Panc1 (cell line): Measurements from ENCODE around the gene KRTAP10-9. TPM values are rescaled to one million over a fixed set of nuclear protein-coding genes. Genes with fewer than 3 reads are reported as not detected.
A peak's percentile ranks its signal among the peaks of the same experiment; 100 is the strongest.
"Not testable (repeated sequence)": the region's sequence is repeated elsewhere in the genome, so short reads cannot be mapped to it uniquely, and the experiment has no call there.

ENCODE experiments used
- ATAC-seq: fragments of 200-7000 bp; cut with Tn5 transposase; 2 replicates; pipeline ENCODE4 v1.9.1; 2020; ENCODE audit warnings: mild to moderate bottlenecking, moderate library complexity
- BruUV-seq: library from RNA; stranded (reverse); fragments of 400-500 nt; replicated peaks from 2 replicates; lab custom pipeline; 2021; lab: Mats Ljungman, UMichigan
- CTCF ChIA-PET: fragments of 300-600 bp; sonication (Branson Sonifier 250); formaldehyde crosslinking; loops from one replicate; lab custom pipeline; 2022; ENCODE audit warnings: antibody characterized with exemption; lab: Charles Lee
- POLR2A ChIA-PET: fragments of 300-600 bp; sonication (Branson Sonifier 250); formaldehyde crosslinking; loops from one replicate; lab custom pipeline; 2022; ENCODE audit warnings: antibody characterized with exemption; lab: Charles Lee
- DNase-seq: peaks from one replicate; pipeline ENCODE4 v3.0.0-alpha.2; 2010; ENCODE audit warnings: low read depth, low spot score
- H3K27ac ChIP-seq: 2 replicates; pipeline ENCODE4 v1.5.1; 2011; ENCODE audit warnings: mild to moderate bottlenecking, low read length, inconsistent platforms
- H3K27me3 ChIP-seq: fragments of 200-500 bp; sonication (Bioruptor generic); 2 replicates; pipeline ENCODE4 v1.6.0; 2014; ENCODE audit warnings: low read length, inconsistent platforms; ENCODE audit not compliant: control insufficient read depth, insufficient read depth
- H3K36me3 ChIP-seq: fragments of 200-500 bp; sonication (Bioruptor generic); 2 replicates; pipeline ENCODE4 v1.5.1; 2014; ENCODE audit warnings: inconsistent platforms, mild to moderate bottlenecking, low read length, moderate library complexity; ENCODE audit not compliant: control insufficient read depth, insufficient read depth
- H3K4me1 ChIP-seq: 2 replicates; pipeline ENCODE4 v1.5.1; 2011; ENCODE audit warnings: inconsistent platforms, mild to moderate bottlenecking, low read length, moderate library complexity; ENCODE audit not compliant: control insufficient read depth, insufficient read depth
- H3K4me3 ChIP-seq, 2 experiments: 2 replicates each; pipeline ENCODE4 v1.5.1; 2011 to 2012; ENCODE audit warnings: low read depth in 2 of 2, low read length in 2 of 2, mild to moderate bottlenecking in 2 of 2, inconsistent platforms in 1 of 2, moderate library complexity in 1 of 2
- H3K9me3 ChIP-seq: fragments of 200-500 bp; sonication (Bioruptor generic); 2 replicates; pipeline ENCODE4 v1.5.1; 2014; ENCODE audit warnings: low read depth, mild to moderate bottlenecking, inconsistent platforms, low read length, moderate library complexity; ENCODE audit not compliant: control insufficient read depth, insufficient read depth
- POLR2AphosphoS5 ChIP-seq: IDR thresholded peaks from 2 replicates; pipeline ENCODE4 v1.6.1; 2012; ENCODE audit warnings: mild to moderate bottlenecking, low read depth, low read length, moderate library complexity
- SIN3A ChIP-seq: IDR thresholded peaks from 2 replicates; pipeline ENCODE4 v1.6.1; 2012; ENCODE audit warnings: low read depth, mild to moderate bottlenecking, low read length, moderate library complexity, borderline replicate concordance; ENCODE audit not compliant: insufficient read depth
- TCF7L2 ChIP-seq: IDR thresholded peaks from 2 replicates; pipeline ENCODE4 v1.6.1; 2011; ENCODE audit warnings: mild to moderate bottlenecking, low read depth, low read length, inconsistent platforms
- in situ Hi-C: cut with HindIII; loops from 2 replicates; pipeline ENCODE4 v1.10.0; 2016; ENCODE audit warnings: low sequenced_read_pairs, low pct_unique_long_range_greater_than_20kb
- intact Hi-C: fragments of 100-400 bp; cut with micrococcal nuclease; formaldehyde crosslinking; loops from one replicate; pipeline ENCODE4 v1.10.0; 2022; ENCODE audit not compliant: unreplicated experiment
- total RNA-seq: library from RNA; stranded (reverse); gene quantifications from one replicate; pipeline ENCODE4 v1.2.1, GENCODE V29; 2021; ENCODE audit not compliant: unreplicated experiment
- TF ChIP-seq, protein P1 (sequence below), 2 experiments: IDR thresholded peaks; 2 replicates each; pipeline ENCODE4 v1.6.1; 2011 to 2012; ENCODE audit warnings: low read depth in 2 of 2, control low read depth in 1 of 2, low read length in 1 of 2, mild to moderate bottlenecking in 1 of 2, moderate library complexity in 1 of 2; ENCODE audit not compliant: insufficient read depth in 1 of 2
- TF ChIP-seq, protein P2 (sequence below): fragments of 450-650 bp; IDR thresholded peaks from 2 replicates; pipeline ENCODE4 v1.5.1; 2017; ENCODE audit warnings: mild to moderate bottlenecking

The KRTAP10-9 gene
- total RNA-seq, 1 experiment from 2014 or later: not detected

DNA sequence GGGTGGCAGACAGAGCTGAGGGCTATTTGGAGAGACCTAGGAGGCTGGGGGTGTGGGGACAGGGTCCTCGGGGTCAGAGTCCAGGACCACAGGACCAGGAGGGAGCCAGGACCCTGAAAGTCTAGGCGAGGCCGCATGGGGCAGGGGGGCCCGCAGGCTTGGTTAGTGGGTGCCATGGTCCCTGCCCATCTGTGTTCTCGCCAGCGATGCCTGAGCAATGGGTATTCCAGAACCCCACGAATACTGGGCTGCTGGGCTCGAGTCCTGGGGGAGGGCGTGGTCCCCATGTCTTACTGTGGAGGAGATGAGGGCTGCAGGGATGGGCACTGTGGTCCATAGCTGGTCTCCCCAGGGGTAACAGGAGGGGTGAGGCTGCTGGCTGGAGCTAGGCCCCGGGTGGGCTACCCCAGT, 36.6 kb upstream of the KRTAP10-9 start:
- no peak for DNase-seq
- ChIA-PET POLR2A (no interaction called here), CTCF (no interaction called here)
- Histone ChIP-seq H3K4me3 (no peak overlapping the region), H3K36me3 (no peaks in the 10 kb centered on the region), H3K9me3 (no peaks in the 10 kb centered on the region), H3K4me1 (no peaks in the 10 kb centered on the region), H3K27ac (no peak overlapping the region), H3K27me3 (no peaks in the 10 kb centered on the region)
- in situ Hi-C loops (no loop called here), intact Hi-C loops (no loop called here)
- TF ChIP-seq, protein P1, sequence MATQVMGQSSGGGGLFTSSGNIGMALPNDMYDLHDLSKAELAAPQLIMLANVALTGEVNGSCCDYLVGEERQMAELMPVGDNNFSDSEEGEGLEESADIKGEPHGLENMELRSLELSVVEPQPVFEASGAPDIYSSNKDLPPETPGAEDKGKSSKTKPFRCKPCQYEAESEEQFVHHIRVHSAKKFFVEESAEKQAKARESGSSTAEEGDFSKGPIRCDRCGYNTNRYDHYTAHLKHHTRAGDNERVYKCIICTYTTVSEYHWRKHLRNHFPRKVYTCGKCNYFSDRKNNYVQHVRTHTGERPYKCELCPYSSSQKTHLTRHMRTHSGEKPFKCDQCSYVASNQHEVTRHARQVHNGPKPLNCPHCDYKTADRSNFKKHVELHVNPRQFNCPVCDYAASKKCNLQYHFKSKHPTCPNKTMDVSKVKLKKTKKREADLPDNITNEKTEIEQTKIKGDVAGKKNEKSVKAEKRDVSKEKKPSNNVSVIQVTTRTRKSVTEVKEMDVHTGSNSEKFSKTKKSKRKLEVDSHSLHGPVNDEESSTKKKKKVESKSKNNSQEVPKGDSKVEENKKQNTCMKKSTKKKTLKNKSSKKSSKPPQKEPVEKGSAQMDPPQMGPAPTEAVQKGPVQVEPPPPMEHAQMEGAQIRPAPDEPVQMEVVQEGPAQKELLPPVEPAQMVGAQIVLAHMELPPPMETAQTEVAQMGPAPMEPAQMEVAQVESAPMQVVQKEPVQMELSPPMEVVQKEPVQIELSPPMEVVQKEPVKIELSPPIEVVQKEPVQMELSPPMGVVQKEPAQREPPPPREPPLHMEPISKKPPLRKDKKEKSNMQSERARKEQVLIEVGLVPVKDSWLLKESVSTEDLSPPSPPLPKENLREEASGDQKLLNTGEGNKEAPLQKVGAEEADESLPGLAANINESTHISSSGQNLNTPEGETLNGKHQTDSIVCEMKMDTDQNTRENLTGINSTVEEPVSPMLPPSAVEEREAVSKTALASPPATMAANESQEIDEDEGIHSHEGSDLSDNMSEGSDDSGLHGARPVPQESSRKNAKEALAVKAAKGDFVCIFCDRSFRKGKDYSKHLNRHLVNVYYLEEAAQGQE (IDR thresholded peaks at IDR 0.05; ENCODE audit: insufficient read depth in 1 of 2, low read depth in 2 of 2, low read length in 1 of 2): no peak
- no peak for TF ChIP-seq SIN3A
- no peak for TF ChIP-seq TCF7L2
- no peak for TF ChIP-seq POLR2AphosphoS5
- TF ChIP-seq, protein P2, sequence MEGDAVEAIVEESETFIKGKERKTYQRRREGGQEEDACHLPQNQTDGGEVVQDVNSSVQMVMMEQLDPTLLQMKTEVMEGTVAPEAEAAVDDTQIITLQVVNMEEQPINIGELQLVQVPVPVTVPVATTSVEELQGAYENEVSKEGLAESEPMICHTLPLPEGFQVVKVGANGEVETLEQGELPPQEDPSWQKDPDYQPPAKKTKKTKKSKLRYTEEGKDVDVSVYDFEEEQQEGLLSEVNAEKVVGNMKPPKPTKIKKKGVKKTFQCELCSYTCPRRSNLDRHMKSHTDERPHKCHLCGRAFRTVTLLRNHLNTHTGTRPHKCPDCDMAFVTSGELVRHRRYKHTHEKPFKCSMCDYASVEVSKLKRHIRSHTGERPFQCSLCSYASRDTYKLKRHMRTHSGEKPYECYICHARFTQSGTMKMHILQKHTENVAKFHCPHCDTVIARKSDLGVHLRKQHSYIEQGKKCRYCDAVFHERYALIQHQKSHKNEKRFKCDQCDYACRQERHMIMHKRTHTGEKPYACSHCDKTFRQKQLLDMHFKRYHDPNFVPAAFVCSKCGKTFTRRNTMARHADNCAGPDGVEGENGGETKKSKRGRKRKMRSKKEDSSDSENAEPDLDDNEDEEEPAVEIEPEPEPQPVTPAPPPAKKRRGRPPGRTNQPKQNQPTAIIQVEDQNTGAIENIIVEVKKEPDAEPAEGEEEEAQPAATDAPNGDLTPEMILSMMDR: no peak
- no TSS peak for BruUV-seq
- no peak for ATAC-seq

GRCh38 chr21:44590897-44591800, 35.7 kb upstream of the KRTAP10-9 start:
- ATAC-seq: peak; percentile 57; the same call in 1 of the 2 replicates
- H3K4me1 ChIP-seq, H3K9me3 ChIP-seq, POLR2A ChIA-PET, H3K36me3 ChIP-seq, intact Hi-C loops, DNase-seq, H3K4me3 ChIP-seq, H3K27ac ChIP-seq, in situ Hi-C loops, CTCF ChIA-PET, H3K27me3 ChIP-seq, BruUV-seq: not testable (repeated sequence)

GRCh38 chr21:44591801-44592130, 35.1 kb upstream of the KRTAP10-9 start:
- H3K27me3 ChIP-seq, BruUV-seq, ATAC-seq, H3K27ac ChIP-seq, in situ Hi-C loops, DNase-seq, intact Hi-C loops, H3K4me3 ChIP-seq, CTCF ChIA-PET, H3K36me3 ChIP-seq, H3K4me1 ChIP-seq, H3K9me3 ChIP-seq, POLR2A ChIA-PET: not testable (repeated sequence)
